BLaER1 (cell line): ENCODE data around the gene SLC1A4.
A peak's percentile ranks its signal among the peaks of the same experiment; 100 is the strongest.
"Not testable (repeated sequence)": the region's sequence is repeated elsewhere in the genome, so short reads cannot be mapped to it uniquely, and the experiment has no call there.

Experiments
- H3K27ac ChIP-seq: shearing (Covaris generic); formaldehyde crosslinking; 2 replicates; pipeline ENCODE4 v1.8.1; 2022
- H3K27me3 ChIP-seq: shearing (Covaris generic); formaldehyde crosslinking; 2 replicates; pipeline ENCODE4 v1.8.1; 2022
- H3K36me3 ChIP-seq: shearing (Covaris generic); formaldehyde crosslinking; 2 replicates; pipeline ENCODE4 v1.8.1; 2022
- H3K4me1 ChIP-seq: shearing (Covaris generic); formaldehyde crosslinking; 2 replicates; pipeline ENCODE4 v1.8.1; 2022
- H3K4me2 ChIP-seq: shearing (Covaris generic); formaldehyde crosslinking; 2 replicates; pipeline ENCODE4 v1.8.1; 2022
- H3K4me3 ChIP-seq: shearing (Covaris generic); formaldehyde crosslinking; 2 replicates; pipeline ENCODE4 v1.8.1; 2022
- H3K9ac ChIP-seq: shearing (Covaris generic); formaldehyde crosslinking; 2 replicates; pipeline ENCODE4 v1.8.1; 2022
- H3K9me3 ChIP-seq: shearing (Covaris generic); formaldehyde crosslinking; 2 replicates; pipeline ENCODE4 v1.8.1; 2022
- H4K20me1 ChIP-seq: shearing (Covaris generic); formaldehyde crosslinking; 2 replicates; pipeline ENCODE4 v1.8.1; 2022
- Cebpa-rat ChIP-seq: shearing (Covaris generic); IDR thresholded peaks from 2 replicates; pipeline ENCODE4 v1.8.1; 2022

SLC1A4 gene

DNA sequence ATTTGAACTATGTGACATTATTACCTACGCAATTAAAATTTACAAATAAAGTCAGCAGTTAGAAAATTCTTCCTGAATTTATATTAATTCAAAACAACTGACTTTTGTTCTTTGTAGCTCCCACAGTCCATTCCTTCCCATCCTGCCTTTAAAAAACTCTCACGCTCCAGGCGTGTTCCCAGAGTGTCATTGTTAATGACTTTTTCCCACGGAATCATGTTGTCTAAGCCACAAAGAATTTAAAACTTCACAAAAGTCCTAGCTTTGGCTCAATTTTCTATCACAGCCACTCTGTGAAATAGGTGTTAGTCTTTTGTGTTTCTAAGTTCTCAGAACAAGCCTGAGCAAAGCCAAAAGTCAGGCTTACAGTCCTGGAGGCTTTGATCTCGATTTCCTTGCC, 26.5 kb downstream of the SLC1A4 start:
- peaks cover 87% of the 10 kb centered on the region for H3K36me3 ChIP-seq
- TF ChIP-seq Cebpa-rat = no peak
- H3K27ac ChIP-seq = no peak overlapping the region
- no peaks in the 10 kb centered on the region for H4K20me1 ChIP-seq
- no peaks in the 10 kb centered on the region for H3K27me3 ChIP-seq
- H3K4me1 ChIP-seq = peaks cover 27% of the 10 kb centered on the region
- H3K4me3 ChIP-seq = no peak overlapping the region
- H3K4me2 ChIP-seq = no peak overlapping the region
- H3K9me3 ChIP-seq = no peaks in the 10 kb centered on the region
- no peak overlapping the region for H3K9ac ChIP-seq

- peak overlapping the region; percentile 55; the same call in 1 of the 2 replicates for H3K27ac ChIP-seq
- TF ChIP-seq Cebpa-rat = no peak
Measured at GRCh38 chr2:65016789-65017188, 27.6 kb downstream of the SLC1A4 start.

DNA sequence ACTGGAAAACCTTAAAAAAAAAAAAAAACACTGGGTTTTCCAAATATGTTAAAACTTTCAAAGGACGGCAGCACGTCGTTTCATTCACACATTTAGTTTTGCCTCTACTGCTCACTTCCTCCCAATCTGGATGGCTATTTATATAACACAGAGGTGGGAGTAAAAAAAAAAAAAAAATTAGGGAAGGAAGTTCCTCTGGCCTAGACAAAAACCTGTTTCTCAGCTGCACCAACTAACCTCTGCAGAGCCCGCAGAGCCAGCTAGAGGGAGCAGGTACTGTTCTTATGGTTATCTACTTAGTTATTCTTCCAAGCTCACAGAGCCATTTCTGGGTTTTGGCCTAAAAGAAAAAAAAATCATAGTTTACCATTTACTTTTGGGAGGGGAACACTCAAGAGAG, 28.1 kb downstream of the SLC1A4 start:
- peak overlapping the region; percentile 71 for H3K4me2 ChIP-seq
- TF ChIP-seq Cebpa-rat = no peak
- H4K20me1 ChIP-seq = no peaks in the 10 kb centered on the region
- no peaks in the 10 kb centered on the region for H3K27me3 ChIP-seq
- peak overlapping the region; percentile 55; the same call in 1 of the 2 replicates for H3K27ac ChIP-seq
- H3K9ac ChIP-seq = no peak overlapping the region
- no peaks in the 10 kb centered on the region for H3K9me3 ChIP-seq
- peaks cover 87% of the 10 kb centered on the region for H3K36me3 ChIP-seq
- no peak overlapping the region for H3K4me3 ChIP-seq
- H3K4me1 ChIP-seq = peaks cover 27% of the 10 kb centered on the region

More at GRCh38 chr2:65016789-65017188, 27.6 kb downstream of the SLC1A4 start:
- Histone ChIP-seq H4K20me1 (no peaks in the 10 kb centered on the region), H3K4me2 (peak overlapping the region; percentile 71), H3K27me3 (no peaks in the 10 kb centered on the region), H3K9ac (no peak overlapping the region), H3K36me3 (peaks cover 87% of the 10 kb centered on the region), H3K4me1 (peaks cover 27% of the 10 kb centered on the region), H3K9me3 (no peaks in the 10 kb centered on the region), H3K4me3 (no peak overlapping the region)

GRCh38 chr2:65018141-65018582, 29.0 kb downstream of the SLC1A4 start:
- Histone ChIP-seq H3K4me3 (no peak overlapping the region), H4K20me1 (no peaks in the 10 kb centered on the region), H3K9me3 (no peaks in the 10 kb centered on the region), H3K36me3 (peaks cover 87% of the 10 kb centered on the region), H3K27me3 (no peaks in the 10 kb centered on the region), H3K4me2 (peak overlapping the region; percentile 71; the same call in 1 of the 2 replicates), H3K4me1 (peaks cover 27% of the 10 kb centered on the region), H3K27ac (no peak overlapping the region), H3K9ac (no peak overlapping the region)
- peak; percentile 79 for TF ChIP-seq Cebpa-rat

DNA sequence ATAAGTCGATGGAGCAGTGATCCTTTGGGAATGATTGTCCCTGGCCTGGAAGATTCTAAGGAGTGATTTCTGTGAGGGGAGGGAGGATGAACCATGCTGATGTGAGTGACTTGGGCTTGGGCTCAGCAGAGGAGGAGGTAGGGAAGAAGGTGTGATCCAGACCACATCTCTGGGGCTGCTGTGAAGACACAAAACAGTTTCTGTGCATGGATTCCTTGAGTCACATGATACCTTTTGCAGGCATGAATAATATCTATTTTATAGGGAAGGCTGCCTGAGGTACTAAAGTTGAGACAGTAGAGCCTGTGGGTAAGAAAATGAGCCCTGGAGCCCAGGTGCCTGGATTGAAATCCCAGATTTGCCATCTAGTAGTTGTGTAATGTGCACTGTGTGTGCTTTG, 29.8 kb downstream of the SLC1A4 start:
- no peaks in the 10 kb centered on the region for H3K27me3 ChIP-seq
- H3K4me2 ChIP-seq = no peak overlapping the region
- H3K4me1 ChIP-seq = peaks cover 29% of the 10 kb centered on the region
- no peak overlapping the region for H3K9ac ChIP-seq
- peaks cover 88% of the 10 kb centered on the region for H3K36me3 ChIP-seq
- H3K4me3 ChIP-seq = no peak overlapping the region
- H3K9me3 ChIP-seq = no peaks in the 10 kb centered on the region
- no peak for TF ChIP-seq Cebpa-rat
- no peaks in the 10 kb centered on the region for H4K20me1 ChIP-seq
- no peak overlapping the region for H3K27ac ChIP-seq

GRCh38 chr2:65019675-65020195, 30.5 kb downstream of the SLC1A4 start:
- Histone ChIP-seq H3K4me1 (peaks cover 36% of the 10 kb centered on the region), H3K4me2 (no peak overlapping the region), H3K27ac (no peak overlapping the region), H4K20me1 (no peaks in the 10 kb centered on the region), H3K4me3 (no peak overlapping the region), H3K27me3 (no peaks in the 10 kb centered on the region), H3K9me3 (no peaks in the 10 kb centered on the region), H3K36me3 (peaks cover 84% of the 10 kb centered on the region), H3K9ac (no peak overlapping the region)
- no peak for TF ChIP-seq Cebpa-rat

DNA sequence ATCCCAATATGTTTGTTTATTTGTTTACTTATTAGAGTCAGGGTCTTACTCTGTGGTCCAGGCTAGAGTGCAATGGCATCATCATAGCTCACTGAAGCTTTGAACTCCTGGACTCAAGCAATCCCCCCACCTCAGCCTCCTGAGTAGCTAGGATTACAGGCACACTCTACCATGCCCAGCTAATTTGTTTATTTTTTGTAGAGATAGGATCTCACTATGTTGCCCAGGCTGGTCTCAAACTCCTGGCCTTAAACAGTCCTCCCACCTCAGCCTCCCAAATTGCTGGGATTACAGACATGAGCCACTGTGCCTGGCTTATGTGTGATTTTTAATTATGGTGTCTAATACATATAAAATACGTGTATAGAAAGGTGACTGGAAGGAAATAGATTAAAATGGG, 31.1 kb downstream of the SLC1A4 start:
- not testable (repeated sequence) for H4K20me1 ChIP-seq, H3K9me3 ChIP-seq, H3K9ac ChIP-seq, H3K4me2 ChIP-seq, H3K27ac ChIP-seq, H3K4me3 ChIP-seq, H3K27me3 ChIP-seq
- Histone ChIP-seq H3K36me3 (peaks cover 80% of the 10 kb centered on the region), H3K4me1 (peaks cover 42% of the 10 kb centered on the region)

DNA sequence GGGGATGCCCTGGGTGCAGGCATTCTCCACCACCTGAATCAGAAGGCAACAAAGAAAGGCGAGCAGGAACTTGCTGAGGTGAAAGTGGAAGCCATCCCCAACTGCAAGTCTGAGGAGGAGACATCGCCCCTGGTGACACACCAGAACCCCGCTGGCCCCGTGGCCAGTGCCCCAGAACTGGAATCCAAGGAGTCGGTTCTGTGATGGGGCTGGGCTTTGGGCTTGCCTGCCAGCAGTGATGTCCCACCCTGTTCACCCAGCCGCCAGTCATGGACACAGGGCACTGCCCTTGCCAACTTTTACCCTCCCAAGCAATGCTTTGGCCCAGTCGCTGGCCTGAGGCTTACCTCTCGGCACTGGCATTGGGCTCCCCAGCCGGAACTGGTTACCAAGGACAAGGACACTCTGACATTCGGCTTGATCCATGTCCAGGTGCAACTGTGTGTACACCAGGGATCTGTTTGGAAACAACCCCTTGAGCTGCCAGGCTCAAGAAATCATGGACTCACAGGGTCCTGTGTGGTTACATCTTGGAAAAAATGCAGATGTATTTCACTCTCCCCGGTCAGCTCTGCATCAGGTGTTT, 31.8 kb downstream of the SLC1A4 start:
- Histone ChIP-seq H3K9me3 (no peaks in the 10 kb centered on the region), H3K36me3 (peaks cover 76% of the 10 kb centered on the region), H3K27ac (no peak overlapping the region), H3K27me3 (no peaks in the 10 kb centered on the region), H4K20me1 (no peaks in the 10 kb centered on the region), H3K4me2 (no peak overlapping the region), H3K4me1 (peaks cover 49% of the 10 kb centered on the region), H3K4me3 (no peak overlapping the region), H3K9ac (no peak overlapping the region)
- no peak for TF ChIP-seq Cebpa-rat

GRCh38 chr2:65021709-65022108, 32.5 kb downstream of the SLC1A4 start:
- Histone ChIP-seq H3K9ac (no peak overlapping the region), H4K20me1 (no peaks in the 10 kb centered on the region), H3K4me2 (no peak overlapping the region), H3K36me3 (peaks cover 70% of the 10 kb centered on the region), H3K27me3 (no peaks in the 10 kb centered on the region), H3K4me3 (no peak overlapping the region), H3K4me1 (peaks cover 51% of the 10 kb centered on the region), H3K27ac (no peak overlapping the region), H3K9me3 (no peaks in the 10 kb centered on the region)
- no peak for TF ChIP-seq Cebpa-rat

DNA sequence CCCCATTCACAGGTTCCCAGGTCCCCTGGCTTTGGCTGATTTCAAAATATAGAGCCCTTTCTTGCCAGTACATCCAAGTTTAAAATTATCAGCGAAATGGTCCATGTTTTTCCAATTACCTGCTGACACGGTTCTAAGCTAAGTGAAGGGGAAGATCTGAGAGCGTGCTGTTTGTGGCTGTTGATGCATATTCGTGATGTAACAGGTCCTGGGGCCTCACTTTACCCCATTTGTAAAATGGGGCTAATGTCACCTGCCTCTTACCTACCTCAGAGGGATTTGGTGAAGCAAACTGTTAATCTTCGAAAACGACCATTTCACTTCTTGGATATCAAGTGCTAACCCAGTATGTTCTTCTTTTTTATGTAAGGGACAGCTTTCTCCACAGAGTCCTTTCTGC, 33.0 kb downstream of the SLC1A4 start:
- no peak overlapping the region for H3K4me3 ChIP-seq
- H3K4me2 ChIP-seq = no peak overlapping the region
- no peaks in the 10 kb centered on the region for H4K20me1 ChIP-seq
- H3K27me3 ChIP-seq = no peaks in the 10 kb centered on the region
- H3K9ac ChIP-seq = no peak overlapping the region
- peaks cover 66% of the 10 kb centered on the region for H3K36me3 ChIP-seq
- H3K27ac ChIP-seq = no peak overlapping the region
- no peaks in the 10 kb centered on the region for H3K9me3 ChIP-seq
- TF ChIP-seq Cebpa-rat = no peak
- H3K4me1 ChIP-seq = peaks cover 51% of the 10 kb centered on the region

- Histone ChIP-seq H3K9me3 (no peaks in the 10 kb centered on the region), H3K4me2 (no peak overlapping the region; the same call in 1 of the 2 replicates), H3K27me3 (no peaks in the 10 kb centered on the region), H3K9ac (no peak overlapping the region), H4K20me1 (no peaks in the 10 kb centered on the region), H3K4me1 (peaks cover 50% of the 10 kb centered on the region), H3K4me3 (no peak overlapping the region), H3K36me3 (peaks cover 55% of the 10 kb centered on the region), H3K27ac (no peak overlapping the region)
- no peak for TF ChIP-seq Cebpa-rat
Measured at GRCh38 chr2:65023742-65024141, 34.5 kb downstream of the SLC1A4 start.
